Esophagus squamous epithelium (tissue), 5 donors: Measurements from ENCODE around the gene RTN4RL2. TPM values are rescaled to one million over a fixed set of nuclear protein-coding genes. Genes with fewer than 3 reads are reported as not detected.

ENCODE experiments used
- DNase-seq: peaks from one replicate; lab custom pipeline; 2025; lab: John Stamatoyannopoulos, UW
- H3K27ac ChIP-seq, 4 donors: fragments of 200-600 bp; sonication (generic); one replicate each; pipeline ENCODE4 v1.5.1; 2016 to 2019; ENCODE audit warnings: mild to moderate bottlenecking in 1 of 4
- H3K27me3 ChIP-seq, 4 donors: fragments of 200-600 bp; sonication (generic); 1 replicate in 3 of 4; 2 replicates in 1 of 4; pipeline versions ENCODE4 v1.5.1 to v1.6.0; 2017 to 2021; ENCODE audit warnings: antibody characterized with exemption in 1 of 4
- H3K36me3 ChIP-seq, 3 donors: fragments of 200-600 bp; sonication (generic); one replicate each; pipeline ENCODE4 v1.5.1; 2016 to 2019
- H3K4me1 ChIP-seq, 3 donors: fragments of 200-600 bp; sonication (generic); one replicate each; pipeline ENCODE4 v1.5.1; 2017 to 2019
- H3K4me3 ChIP-seq, 4 donors: fragments of 200-600 bp; sonication (generic); 1 replicate in 3 of 4; 2 replicates in 1 of 4; pipeline ENCODE4 v1.5.1; 2016 to 2019; ENCODE audit warnings: mild to moderate bottlenecking in 2 of 4, moderate library complexity in 1 of 4
- H3K9me3 ChIP-seq, 3 donors: fragments of 200-600 bp; sonication (generic); one replicate each; pipeline ENCODE4 v1.5.1; 2016 to 2019
- POLR2A ChIP-seq, 4 donors: fragments of 450-650 bp; IDR thresholded peaks; one replicate each; pipeline ENCODE4 v1.6.1; 2017; ENCODE audit warnings: antibody characterized with exemption in 4 of 4, mild to moderate bottlenecking in 4 of 4, moderate library complexity in 3 of 4
- WGBS, 2 donors: methylation state at CpG; one replicate each; pipeline ENCODE4 v1.1.5; 2018; 5-methylcytosine and 5-hydroxymethylcytosine counted together
- intact Hi-C: fragments of 100-400 bp; cut with DNase I; formaldehyde crosslinking; loops from one replicate; pipeline ENCODE4 v1.15.0; 2022
- total RNA-seq, 4 donors: library from RNA; depleted of rRNA; stranded (reverse); fragments of >200 nt; gene quantifications; one replicate each; pipeline ENCODE4 v1.1.0, GENCODE V29; 2016
- TF ChIP-seq, protein P1 (sequence below), 6 experiments: fragments of 450-650 bp in 4 of 6; fragments of 200-600 bp in 2 of 6; sonication (generic) in 2 of 6; IDR thresholded peaks; one replicate each; pipeline ENCODE4 v1.5.1; 2016 to 2019; ENCODE audit warnings: antibody characterized with exemption in 6 of 6, mild to moderate bottlenecking in 4 of 6, moderate library complexity in 4 of 6
- donor health status: DM: yes; HTN: yes; CAD: no.

The RTN4RL2 gene
- total RNA-seq, 4 donors from 2014 or later = 0.66 to 1.1 (median 0.90) TPM

GRCh38 chr11:57473285-57473841, 13.0 kb downstream of the RTN4RL2 start:
- Histone ChIP-seq H3K36me3 (no peaks in the 10 kb centered on the region), H3K9me3 (no peaks in the 10 kb centered on the region), H3K27me3 (peaks cover 0 to 44% (median 0%) of the 10 kb centered on the region in 4 donors), H3K4me3 (no peak overlapping the region), H3K27ac (no peak overlapping the region), H3K4me1 (peaks cover 16 to 43% (median 19%) of the 10 kb centered on the region in 3 donors)
- intact Hi-C loops = loop anchor here (10.0 kb wide), 1 partner anchor 129 kb away; no protein-coding TSS in a partner anchor
- TF ChIP-seq, protein P1, sequence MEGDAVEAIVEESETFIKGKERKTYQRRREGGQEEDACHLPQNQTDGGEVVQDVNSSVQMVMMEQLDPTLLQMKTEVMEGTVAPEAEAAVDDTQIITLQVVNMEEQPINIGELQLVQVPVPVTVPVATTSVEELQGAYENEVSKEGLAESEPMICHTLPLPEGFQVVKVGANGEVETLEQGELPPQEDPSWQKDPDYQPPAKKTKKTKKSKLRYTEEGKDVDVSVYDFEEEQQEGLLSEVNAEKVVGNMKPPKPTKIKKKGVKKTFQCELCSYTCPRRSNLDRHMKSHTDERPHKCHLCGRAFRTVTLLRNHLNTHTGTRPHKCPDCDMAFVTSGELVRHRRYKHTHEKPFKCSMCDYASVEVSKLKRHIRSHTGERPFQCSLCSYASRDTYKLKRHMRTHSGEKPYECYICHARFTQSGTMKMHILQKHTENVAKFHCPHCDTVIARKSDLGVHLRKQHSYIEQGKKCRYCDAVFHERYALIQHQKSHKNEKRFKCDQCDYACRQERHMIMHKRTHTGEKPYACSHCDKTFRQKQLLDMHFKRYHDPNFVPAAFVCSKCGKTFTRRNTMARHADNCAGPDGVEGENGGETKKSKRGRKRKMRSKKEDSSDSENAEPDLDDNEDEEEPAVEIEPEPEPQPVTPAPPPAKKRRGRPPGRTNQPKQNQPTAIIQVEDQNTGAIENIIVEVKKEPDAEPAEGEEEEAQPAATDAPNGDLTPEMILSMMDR (IDR thresholded peaks at IDR 0.05) = no peak
- no peak for TF ChIP-seq POLR2A (IDR thresholded peaks at IDR 0.05)
- 55 to 61% methylated on average over 6 of the region's 6 CpGs for WGBS, 2 donors
- no peak for DNase-seq

DNA sequence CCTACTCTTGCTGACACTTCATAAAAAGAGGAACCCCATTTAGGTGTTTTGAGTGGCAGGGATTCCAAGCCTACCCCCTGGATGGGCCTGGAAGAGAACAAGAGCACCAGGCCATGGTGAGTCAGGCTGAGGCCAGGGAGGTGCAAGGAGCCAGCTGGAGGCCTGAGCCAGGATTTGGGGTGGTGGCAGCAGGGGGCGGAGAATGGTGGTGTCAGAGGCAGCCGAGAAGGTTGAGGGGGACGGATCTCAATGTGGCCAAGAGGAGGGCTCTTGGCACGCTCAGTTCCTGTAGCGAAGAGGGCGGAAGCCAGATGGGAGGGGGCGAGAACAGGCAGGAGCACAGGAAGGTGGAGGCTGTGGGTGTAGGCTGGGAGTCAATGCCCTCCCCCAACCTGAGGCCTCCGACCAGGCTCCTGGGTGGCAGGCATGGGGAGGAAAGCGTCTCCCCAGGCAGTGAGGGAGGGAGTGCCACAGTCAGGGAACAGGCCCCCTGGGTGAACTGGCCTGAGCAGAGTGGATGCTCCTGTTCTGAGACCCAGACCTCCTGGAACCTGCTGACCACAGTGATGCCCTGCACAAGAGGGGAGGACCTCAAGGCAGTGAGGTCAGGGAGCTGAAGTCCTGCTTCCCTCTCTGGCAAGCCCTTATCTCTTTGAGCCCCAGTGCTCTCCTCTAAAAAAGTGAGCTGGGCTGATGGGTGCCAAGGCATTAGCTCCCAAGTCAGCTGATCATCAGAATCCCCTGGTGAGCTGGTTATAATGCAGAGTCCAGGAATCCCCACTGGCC, 13.9 kb downstream of the RTN4RL2 start:
- peaks cover 16 to 43% (median 19%) of the 10 kb centered on the region in 3 donors for H3K4me1 ChIP-seq
- no peak overlapping the region for H3K4me3 ChIP-seq
- H3K27ac ChIP-seq = no peak overlapping the region
- TF ChIP-seq, protein P1 (IDR thresholded peaks at IDR 0.05) = no peak
- TF ChIP-seq POLR2A (IDR thresholded peaks at IDR 0.05) = no peak
- intact Hi-C loops = loop anchor here (10.0 kb wide), 1 partner anchor 129 kb away; no protein-coding TSS in a partner anchor
- DNase-seq = no peak
- H3K36me3 ChIP-seq = no peaks in the 10 kb centered on the region
- peaks cover 0 to 49% (median 0%) of the 10 kb centered on the region in 4 donors for H3K27me3 ChIP-seq
- H3K9me3 ChIP-seq = no peaks in the 10 kb centered on the region
- WGBS, 2 donors = 53 to 63% methylated on average over 8 to 9 of the region's 9 CpGs

- H3K4me1 ChIP-seq = peaks cover 16 to 43% (median 19%) of the 10 kb centered on the region in 3 donors
- no peak for TF ChIP-seq POLR2A (IDR thresholded peaks at IDR 0.05)
- TF ChIP-seq, protein P1 (IDR thresholded peaks at IDR 0.05) = no peak
- H3K4me3 ChIP-seq = no peak overlapping the region
- intact Hi-C loops = loop anchor here (10.0 kb wide), 1 partner anchor 130 kb away; no protein-coding TSS in a partner anchor
- no peaks in the 10 kb centered on the region for H3K36me3 ChIP-seq
- peaks cover 0 to 49% (median 0%) of the 10 kb centered on the region in 4 donors for H3K27me3 ChIP-seq
- no peak for DNase-seq
- 70 to 73% methylated on average over 4 of the region's 5 CpGs for WGBS, 2 donors
- no peak overlapping the region for H3K27ac ChIP-seq
- H3K9me3 ChIP-seq = no peaks in the 10 kb centered on the region
Measured at GRCh38 chr11:57474803-57475115, 14.4 kb downstream of the RTN4RL2 start.

GRCh38 chr11:57475191-57475590, 14.9 kb downstream of the RTN4RL2 start:
- intact Hi-C loops = loop anchor here (10.0 kb wide), 1 partner anchor 130 kb away; no protein-coding TSS in a partner anchor
- WGBS, 2 donors = 11 to 27% methylated on average over 1 of the region's 1 CpG
- H3K36me3 ChIP-seq = no peaks in the 10 kb centered on the region
- no peaks in the 10 kb centered on the region for H3K9me3 ChIP-seq
- H3K27me3 ChIP-seq = peaks cover 0 to 50% (median 0%) of the 10 kb centered on the region in 4 donors
- no peak for DNase-seq
- no peak overlapping the region for H3K27ac ChIP-seq
- H3K4me1 ChIP-seq = peaks cover 16 to 43% (median 19%) of the 10 kb centered on the region in 3 donors
- no peak overlapping the region for H3K4me3 ChIP-seq
- TF ChIP-seq, protein P1 (IDR thresholded peaks at IDR 0.05) = no peak
- no peak for TF ChIP-seq POLR2A (IDR thresholded peaks at IDR 0.05)

DNA sequence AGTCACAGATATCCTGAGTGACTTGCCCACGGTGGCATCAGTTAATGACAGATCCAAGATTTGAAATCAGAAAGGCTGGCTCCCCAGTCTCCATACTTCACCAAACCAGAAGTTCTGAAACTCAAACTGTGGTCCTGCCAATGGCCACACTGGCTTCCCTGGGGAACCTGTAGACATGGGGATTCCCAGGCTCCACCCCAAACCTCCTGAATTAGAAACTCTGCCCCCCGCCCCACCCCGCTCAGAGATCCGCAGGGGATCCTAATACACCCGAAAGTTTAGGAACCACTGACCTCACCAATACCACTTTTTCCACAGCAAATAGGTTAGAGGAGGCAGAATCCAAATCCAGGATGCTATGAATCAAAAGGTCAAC, 15.3 kb downstream of the RTN4RL2 start:
- intact Hi-C loops = loop anchor here (10.0 kb wide), 1 partner anchor 131 kb away; no protein-coding TSS in a partner anchor
- Histone ChIP-seq H3K36me3 (no peaks in the 10 kb centered on the region), H3K27ac (no peak overlapping the region), H3K4me3 (peak overlapping the region in 3 of 4 donors; percentile 43 to 64 (median 53)), H3K4me1 (peaks cover 16 to 43% (median 19%) of the 10 kb centered on the region in 3 donors), H3K9me3 (no peaks in the 10 kb centered on the region), H3K27me3 (peaks cover 0 to 55% (median 0%) of the 10 kb centered on the region in 4 donors)
- no peak for DNase-seq
- 20 to 55% methylated on average over 1 to 5 of the region's 5 CpGs for WGBS, 2 donors
- TF ChIP-seq POLR2A (IDR thresholded peaks at IDR 0.05) = no peak
- TF ChIP-seq, protein P1 (IDR thresholded peaks at IDR 0.05) = no peak
